GM12801 (cell line): ENCODE results near the gene ATP6V1B1.

Experiments
- CTCF ChIP-seq: IDR thresholded peaks from one replicate; pipeline ENCODE4 v1.5.1; 2011; ENCODE audit warnings: control low read depth; ENCODE audit not compliant: insufficient read length; ENCODE audit errors: extremely low read depth

ATP6V1B1 gene

GRCh38 chr2:70982971-70983370 is 47.3 kb downstream of the ATP6V1B1 start:
- no peak for TF ChIP-seq CTCF

GRCh38 chr2:70983506-70984227 is 48.0 kb downstream of the ATP6V1B1 start:
- no peak for TF ChIP-seq CTCF

GRCh38 chr2:70984228-70984575 is 48.5 kb downstream of the ATP6V1B1 start:
- no peak for TF ChIP-seq CTCF

- no peak for TF ChIP-seq CTCF
Observed at GRCh38 chr2:70984576-70985282, 49.0 kb downstream of the ATP6V1B1 start.

DNA sequence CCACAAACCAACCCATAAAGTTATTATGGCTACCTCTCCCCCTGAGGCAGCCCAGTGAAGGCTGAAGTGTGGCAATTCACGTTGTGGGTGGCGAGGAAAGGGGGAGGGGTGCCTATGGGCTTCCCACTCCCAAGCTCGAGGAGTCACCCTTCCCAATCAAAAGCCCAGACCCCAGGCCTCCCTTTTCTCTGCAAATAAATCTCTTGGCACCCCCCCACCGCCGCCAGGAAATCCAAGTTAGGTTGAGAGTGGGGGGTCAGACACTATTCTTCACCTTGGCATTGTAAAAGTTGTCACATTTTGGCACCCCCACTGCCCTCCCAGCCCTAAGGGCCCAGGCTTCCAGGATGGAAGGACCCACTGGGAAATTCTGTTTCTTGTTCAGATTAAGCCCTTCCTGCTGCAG is 49.6 kb downstream of the ATP6V1B1 start:
- no peak for TF ChIP-seq CTCF

- TF ChIP-seq CTCF = no peak
Observed at GRCh38 chr2:70985956-70986355, 50.3 kb downstream of the ATP6V1B1 start.

- no peak for TF ChIP-seq CTCF
Observed at GRCh38 chr2:70986499-70987189, 50.9 kb downstream of the ATP6V1B1 start.
